GM12878 (cell line): ENCODE measurements around the gene APOC4. TPM values are rescaled to one million over a fixed set of nuclear protein-coding genes. Genes with fewer than 3 reads are reported as not detected.

Source experiments
- ATAC-seq: fragments of 200-7000 bp; cut with Tn5 transposase; 3 replicates; pipeline ENCODE4 v1.9.1; 2020; ENCODE audit warnings: mild to moderate bottlenecking, moderate library complexity
- BruUV-seq: library from RNA; stranded (reverse); fragments of 400-500 nt; replicated peaks from 2 replicates; lab custom pipeline; 2021; lab: Mats Ljungman, UMichigan
- CTCF ChIA-PET: fragments of 300-600 bp; sonication (Branson Sonifier 250); formaldehyde crosslinking; extraction: SDS; loops from one replicate; lab custom pipeline; 2021; ENCODE audit warnings: inconsistent platforms; lab: Yijun Ruan, JAX
- POLR2A ChIA-PET: fragments of 350-600 bp; formaldehyde crosslinking; extraction: SDS; loops from one replicate; lab custom pipeline; 2021; ENCODE audit warnings: inconsistent platforms; lab: Charles Lee
- RAD21 ChIA-PET: fragments of 300-600 bp; sonication (Branson Sonifier 250); formaldehyde crosslinking; loops from one replicate; lab custom pipeline; 2023; ENCODE audit warnings: antibody characterized with exemption; ENCODE audit not compliant: unreplicated experiment; lab: Charles Lee
- SMC1A ChIA-PET: fragments of 300-600 bp; sonication (Branson Sonifier 250); formaldehyde crosslinking; loops from one replicate; lab custom pipeline; 2023; ENCODE audit not compliant: unreplicated experiment, uncharacterized antibody; lab: Charles Lee
- DNase-seq: peaks from one replicate; pipeline ENCODE4 v3.0.0-alpha.2; 2011; ENCODE audit warnings: low read depth, low spot score
- FAIRE-seq: peaks from 3 replicates; lab custom pipeline; 2011; peaks lifted over from hg19 to GRCh38; lab: Jason Lieb, UNC
- H2AFZ ChIP-seq: 2 replicates; pipeline ENCODE4 v1.6.0; 2011; ENCODE audit warnings: low read depth, low read length, control low read depth; ENCODE audit not compliant: control insufficient read depth
- H3K27ac ChIP-seq: 2 replicates; pipeline ENCODE4 v1.5.1; 2011; ENCODE audit warnings: control low read depth; ENCODE audit not compliant: control insufficient read depth, insufficient read depth
- H3K27me3 ChIP-seq, 2 experiments: replicated peaks in 1 of 2; 2 replicates each; pipeline versions ENCODE4 v1.6.0 to v1.6.1; 2011; ENCODE audit warnings: low read length in 1 of 2; ENCODE audit not compliant: control insufficient read depth in 2 of 2, insufficient read depth in 2 of 2
- H3K36me3 ChIP-seq, 2 experiments: 2 replicates each; pipeline ENCODE4 v1.5.1; 2011; ENCODE audit warnings: low read length in 1 of 2; ENCODE audit not compliant: control insufficient read depth in 2 of 2, insufficient read depth in 2 of 2
- H3K4me1 ChIP-seq: 2 replicates; pipeline ENCODE4 v1.6.1; 2011; ENCODE audit warnings: mild to moderate bottlenecking, low read length, moderate library complexity, mixed read lengths; ENCODE audit not compliant: control insufficient read depth, insufficient read depth
- H3K4me2 ChIP-seq: 2 replicates; pipeline ENCODE4 v1.6.0; 2011; ENCODE audit warnings: control low read depth; ENCODE audit not compliant: control insufficient read depth, insufficient read depth
- H3K4me3 ChIP-seq: fragments of 200-600 bp; sonication (generic); 2 replicates; pipeline ENCODE4 v1.5.1; 2016
- H3K79me2 ChIP-seq: 2 replicates; pipeline ENCODE4 v1.6.0; 2011; ENCODE audit warnings: low read length; ENCODE audit not compliant: control insufficient read depth, insufficient read depth
- H3K9ac ChIP-seq: 2 replicates; pipeline ENCODE4 v1.8.0; 2011; ENCODE audit warnings: low read length, control low read depth, mixed read lengths; ENCODE audit not compliant: control insufficient read depth, insufficient read depth
- H3K9me3 ChIP-seq: replicated peaks from 3 replicates; pipeline ENCODE4 v1.5.1; 2011; ENCODE audit warnings: mild to moderate bottlenecking, low read length; ENCODE audit not compliant: control insufficient read depth, insufficient read depth
- H4K20me1 ChIP-seq: 2 replicates; pipeline ENCODE4 v1.6.0; 2011; ENCODE audit not compliant: control insufficient read depth, insufficient read depth
- E4F1 ChIP-seq: fragments of 450-650 bp; IDR thresholded peaks from 2 replicates; pipeline ENCODE4 v1.6.1; 2018; ENCODE audit warnings: borderline replicate concordance, mild to moderate bottlenecking; ENCODE audit not compliant: partially characterized antibody
- IKZF1 ChIP-seq: fragments of 450-650 bp; conservative IDR thresholded peaks from 2 replicates; pipeline ENCODE4 v1.6.1; 2017; ENCODE audit warnings: antibody characterized with exemption, mild to moderate bottlenecking
- JUNB ChIP-seq: IDR thresholded peaks from 2 replicates; pipeline ENCODE4 v1.6.1; 2016; ENCODE audit warnings: antibody characterized with exemption, mild to moderate bottlenecking
- NRF1 ChIP-seq: conservative IDR thresholded peaks from 2 replicates; pipeline ENCODE4 v1.6.1; 2011; ENCODE audit warnings: mild to moderate bottlenecking, low read depth, low read length, improper control_type of control experiment
- PAX5 ChIP-seq: IDR thresholded peaks from 2 replicates; pipeline ENCODE4 v1.6.1; 2011; ENCODE audit warnings: low read depth, low read length, borderline replicate concordance
- SKIL ChIP-seq: fragments of 450-650 bp; IDR thresholded peaks from 2 replicates; pipeline ENCODE4 v1.6.1; 2017; ENCODE audit warnings: mild to moderate bottlenecking, low read depth, inconsistent platforms; ENCODE audit not compliant: poor library complexity, severe bottlenecking
- SMAD5 ChIP-seq: IDR thresholded peaks from 2 replicates; pipeline ENCODE4 v1.6.1; 2016; ENCODE audit warnings: antibody characterized with exemption, low read depth
- SPI1 ChIP-seq: IDR thresholded peaks from 2 replicates; pipeline ENCODE4 v1.6.1; 2011; ENCODE audit warnings: low read depth, mild to moderate bottlenecking, low read length, moderate library complexity, borderline replicate concordance; ENCODE audit not compliant: insufficient read depth
- TAF1 ChIP-seq: IDR thresholded peaks from 2 replicates; pipeline ENCODE4 v1.6.1; 2011; ENCODE audit warnings: mild to moderate bottlenecking, low read depth, low read length, borderline replicate concordance
- TCF7 ChIP-seq: IDR thresholded peaks from 2 replicates; pipeline ENCODE4 v1.6.1; 2014; ENCODE audit warnings: antibody characterized with exemption, borderline replicate concordance
- WGBS: methylation state at CpG from one replicate; pipeline ENCODE4 v1.1.6; 2016; ENCODE audit warnings: low lambda C conversion rate; ENCODE audit not compliant: insufficient replicate concordance, insufficient coverage; ENCODE audit errors: missing lambda C conversion rate; 5-methylcytosine and 5-hydroxymethylcytosine counted together
- in situ Hi-C: fragments of 300-500 bp; cut with MboI; formaldehyde crosslinking; loops from 9 replicates; pipeline ENCODE4 v1.14.3; 2018; ENCODE audit warnings: mixed read lengths
- intact Hi-C: fragments of 100-400 bp; cut with micrococcal nuclease; formaldehyde crosslinking; loops from one replicate; pipeline ENCODE4 v1.14.2; 2022; ENCODE audit not compliant: unreplicated experiment
- polyA plus RNA-seq, 11 experiments: library from polyadenylated mRNA; depleted of rRNA in 4 of 11; unstranded in 6 of 11; stranded (reverse) in 5 of 11; fragments of >200 nt; fragmentation: Nextera tagmentation in 4 of 11; fragmentation: Illumina TruSeq in 1 of 11; extraction: Ambion mirVana in 4 of 11; extraction: Trizol in 1 of 11; gene quantifications; 1 replicate in 1 of 11; 2 replicates in 10 of 11; pipeline versions ENCODE4 v1.2.1 to v1.2.3, GENCODE V29; 2011 to 2016; ENCODE audit warnings: inconsistent platforms in 2 of 11, missing spikeins in 2 of 11, low read depth in 1 of 11
- total RNA-seq, 4 experiments: library from RNA; depleted of rRNA in 3 of 4; stranded (reverse); fragments of >200 nt in 3 of 4; fragmentation: Illumina TruSeq in 1 of 4; extraction: Trizol in 1 of 4; gene quantifications; 2 replicates each; pipeline versions ENCODE4 v1.2.1 to v1.2.3, GENCODE V29; 2013 to 2021

APOC4 gene
- total and polyA plus RNA-seq, 10 of the 15 experiments (the other 5 are each of a cell fraction or from before 2014, with no cell fraction given): not detected

GRCh38 chr19:44987148-44987675, 45.2 kb downstream of the APOC4 start:
- intact Hi-C loops: no loop called here
- Histone ChIP-seq H3K4me3 (no peak overlapping the region), H3K9me3 (no peaks in the 10 kb centered on the region), H2AFZ (no peak overlapping the region), H3K4me1 (peaks cover 12% of the 10 kb centered on the region), H3K9ac (no peak overlapping the region), H3K36me3 (peaks cover 0 to 35% of the 10 kb centered on the region in 2 experiments; a peak in 3 of 4 replicates), H3K27ac (no peak overlapping the region), H3K27me3 (no peaks in the 10 kb centered on the region), H4K20me1 (no peaks in the 10 kb centered on the region), H3K4me2 (no peak overlapping the region), H3K79me2 (no peaks in the 10 kb centered on the region)
- ChIA-PET SMC1A (no interaction called here), CTCF (interaction anchor here (0.8 to 3.2 kb wide), 3 partner anchors 62 to 138 kb away, joined by 3 to 12 read pairs (median 4); no protein-coding TSS in a partner anchor), RAD21 (interaction anchor here (3.3 kb wide), 1 partner anchor 72 kb away, joined by 29 read pairs; no protein-coding TSS in a partner anchor), POLR2A (no interaction called here)
- BruUV-seq: no TSS peak
- 71% methylated on average over 20 of the region's 20 CpGs for WGBS
- DNase-seq (no peak), FAIRE-seq (no peak), ATAC-seq (no peak)
- TF ChIP-seq SPI1: peak; percentile 23; the same call in 1 of the 2 replicates
- TF ChIP-seq TAF1: no peak
- no peak for TF ChIP-seq JUNB
- in situ Hi-C loops: no loop called here

- BruUV-seq: no TSS peak
- ChIA-PET CTCF (interaction anchor here (0.7 to 3.5 kb wide), 15 partner anchors 9 to 190 kb away, joined by 3 to 70 read pairs (median 6); partner anchors contain the start of genes APOE, BLOC1S3, CLASRP and PPP1R37), RAD21 (interaction anchor here (0.6 to 3.5 kb wide), 8 partner anchors 11 to 95 kb away, joined by 3 to 29 read pairs (median 5); partner anchors contain the start of gene CLASRP), SMC1A (interaction anchor here (0.9 to 2.3 kb wide), 10 partner anchors 9 to 137 kb away, joined by 3 to 12 read pairs (median 4); partner anchors contain the start of gene RELB), POLR2A (interaction anchor here (1.8 to 4.1 kb wide), 2 partner anchors 13 to 51 kb away, joined by 6 to 24 read pairs; partner anchors contain the start of genes CLASRP and RELB)
- no peak overlapping the region for H3K4me2 ChIP-seq
- no peaks in the 10 kb centered on the region for H4K20me1 ChIP-seq
- no peaks in the 10 kb centered on the region for H3K79me2 ChIP-seq
- H3K36me3 ChIP-seq: peaks cover 0 to 38% of the 10 kb centered on the region in 2 experiments; a peak in 3 of 4 replicates
- ATAC-seq: peak; percentile 49
- H2AFZ ChIP-seq: no peak overlapping the region
- H3K9me3 ChIP-seq: no peaks in the 10 kb centered on the region
- no peak for DNase-seq
- FAIRE-seq: no peak
- H3K27ac ChIP-seq: peak overlapping the region; percentile 18; the same call in 1 of the 2 replicates
- H3K9ac ChIP-seq: no peak overlapping the region
- no peaks in the 10 kb centered on the region for H3K27me3 ChIP-seq
- 75% methylated on average over 9 of the region's 9 CpGs for WGBS
- intact Hi-C loops: no loop called here
- H3K4me3 ChIP-seq: no peak overlapping the region
- in situ Hi-C loops: no loop called here
- peaks cover 12% of the 10 kb centered on the region for H3K4me1 ChIP-seq
- TF ChIP-seq PAX5 (no peak), NRF1 (no peak), E4F1 (no peak), TCF7 (no peak), SMAD5 (no peak), IKZF1 (no peak), SKIL (no peak)
These were observed 46.2 kb downstream of the APOC4 start for GRCh38 chr19:44988273-44988672.
